CD14-positive monocyte (primary cell): Measurements from ENCODE around the gene RFX7. TPM values are rescaled to one million over a fixed set of nuclear protein-coding genes. Genes with fewer than 3 reads are reported as not detected.

Source experiments
- DNase-seq, 3 donors: peaks; one replicate each; pipeline ENCODE4 v3.0.0-alpha.2; 2011 to 2022
- H2AFZ ChIP-seq: 2 replicates; pipeline ENCODE4 v1.6.0; 2012; ENCODE audit warnings: mild to moderate bottlenecking, low read depth, low read length, inconsistent platforms; ENCODE audit not compliant: insufficient read depth, poor library complexity, severe bottlenecking
- H3K27ac ChIP-seq, 2 donors: 1 replicate in 1 of 2; 2 replicates in 1 of 2; pipeline ENCODE4 v1.5.1; 2012 to 2013; ENCODE audit warnings: low read length in 2 of 2, control low read depth in 1 of 2, inconsistent platforms in 1 of 2, low read depth in 1 of 2, mild to moderate bottlenecking in 1 of 2
- H3K27me3 ChIP-seq, 2 donors: one replicate each; pipeline versions ENCODE4 v1.6.0 to v1.6.1; 2011 to 2013; ENCODE audit warnings: low read length in 2 of 2; ENCODE audit not compliant: control insufficient read depth in 2 of 2, insufficient read depth in 2 of 2
- H3K36me3 ChIP-seq, 2 donors: replicated peaks in 1 of 2; 1 replicate in 1 of 2; 2 replicates in 1 of 2; pipeline versions ENCODE4 v1.5.1 to v1.6.1; 2012 to 2013; ENCODE audit warnings: low read length in 2 of 2, control low read depth in 1 of 2, inconsistent platforms in 1 of 2, mild to moderate bottlenecking in 1 of 2; ENCODE audit not compliant: insufficient read depth in 2 of 2, control insufficient read depth in 1 of 2
- H3K4me1 ChIP-seq, 2 donors: 1 replicate in 1 of 2; 2 replicates in 1 of 2; pipeline versions ENCODE4 v1.5.1 to v1.6.1; 2012 to 2013; ENCODE audit warnings: low read length in 2 of 2, control low read depth in 1 of 2, inconsistent platforms in 1 of 2, mild to moderate bottlenecking in 1 of 2, moderate library complexity in 1 of 2; ENCODE audit not compliant: insufficient read depth in 2 of 2, control insufficient read depth in 1 of 2
- H3K4me2 ChIP-seq: replicated peaks from 2 replicates; pipeline ENCODE3; 2012; ENCODE audit warnings: low read length, moderate library complexity, mild to moderate bottlenecking; ENCODE audit not compliant: poor library complexity, severe bottlenecking; ENCODE audit errors: extremely low read depth
- H3K4me3 ChIP-seq, 3 experiments: fragments of 200-600 bp in 1 of 3; sonication (generic) in 1 of 3; replicated peaks in 1 of 3; 1 replicate in 2 of 3; 2 replicates in 1 of 3; pipeline ENCODE4 v1.5.1; 2011 to 2013; ENCODE audit warnings: low read length in 3 of 3, mild to moderate bottlenecking in 3 of 3, control low read depth in 2 of 3, low read depth in 2 of 3, inconsistent platforms in 1 of 3, moderate library complexity in 1 of 3
- H3K79me2 ChIP-seq: 2 replicates; pipeline ENCODE4 v1.6.0; 2012; ENCODE audit warnings: mild to moderate bottlenecking, control low read depth, inconsistent platforms, low read length, moderate library complexity; ENCODE audit not compliant: insufficient read depth
- H3K9ac ChIP-seq: 2 replicates; pipeline ENCODE4 v1.6.0; 2017; ENCODE audit warnings: low read length, mild to moderate bottlenecking; ENCODE audit not compliant: insufficient read depth, poor library complexity, severe bottlenecking
- H3K9me3 ChIP-seq, 2 donors: replicated peaks in 1 of 2; 1 replicate in 1 of 2; 2 replicates in 1 of 2; pipeline versions ENCODE4 v1.5.1 to v1.6.1; 2012 to 2013; ENCODE audit warnings: low read length in 2 of 2, control low read depth in 1 of 2; ENCODE audit not compliant: control insufficient read depth in 1 of 2, insufficient read depth in 1 of 2
- H4K20me1 ChIP-seq: 2 replicates; pipeline ENCODE4 v1.6.0; 2012; ENCODE audit warnings: mild to moderate bottlenecking, low read length, control low read depth, moderate library complexity; ENCODE audit not compliant: insufficient read depth
- H3K27ac Mint-ChIP-seq, 7 donors: one replicate each; pipeline ENCODE4 v1.8.0; 2020; ENCODE audit warnings: mild to moderate bottlenecking in 7 of 7, mixed read lengths in 7 of 7, moderate library complexity in 6 of 7, inconsistent platforms in 2 of 7
- H3K27me3 Mint-ChIP-seq, 3 donors: one replicate each; pipeline ENCODE4 v1.8.0; 2021 to 2022; ENCODE audit warnings: low read depth in 3 of 3, mild to moderate bottlenecking in 3 of 3, mixed read lengths in 3 of 3, moderate library complexity in 3 of 3, inconsistent platforms in 1 of 3
- H3K36me3 Mint-ChIP-seq, 2 donors: one replicate each; pipeline ENCODE4 v1.8.0; 2020; ENCODE audit warnings: mixed read lengths in 2 of 2, inconsistent platforms in 1 of 2, mild to moderate bottlenecking in 1 of 2
- H3K4me1 Mint-ChIP-seq: one replicate; pipeline ENCODE4 v1.8.0; 2020; ENCODE audit warnings: mild to moderate bottlenecking, mixed read lengths
- H3K4me3 Mint-ChIP-seq, 2 donors: one replicate each; pipeline ENCODE4 v1.8.0; 2020; ENCODE audit warnings: mild to moderate bottlenecking in 2 of 2, mixed read lengths in 2 of 2, moderate library complexity in 1 of 2
- H3K9me3 Mint-ChIP-seq, 7 donors: one replicate each; pipeline ENCODE4 v1.8.0; 2020 to 2022; ENCODE audit warnings: mixed read lengths in 7 of 7, mild to moderate bottlenecking in 6 of 7, moderate library complexity in 6 of 7, inconsistent platforms in 2 of 7
- CTCF ChIP-seq: fragments of 200-600 bp; IDR thresholded peaks from one replicate; pipeline ENCODE4 v1.8.0; 2022; ENCODE audit warnings: antibody characterized with exemption, mild to moderate bottlenecking
- WGBS: methylation state at CpG from one replicate; pipeline ENCODE4 v1.1.5; 2013; ENCODE audit warnings: missing lambda C conversion rate; ENCODE audit not compliant: insufficient coverage; 5-methylcytosine and 5-hydroxymethylcytosine counted together
- intact Hi-C, 2 donors: fragments of 100-400 bp; cut with micrococcal nuclease; formaldehyde crosslinking; loops; one replicate each; pipeline versions ENCODE4 v1.15.0 to v1.15.1; 2023
- polyA plus RNA-seq, 3 donors: library from polyadenylated mRNA; depleted of rRNA in 1 of 3; unstranded in 2 of 3; stranded (reverse) in 1 of 3; fragments of 300-500 nt in 2 of 3; fragments of >200 nt in 1 of 3; fragmentation: Illumina TruSeq in 2 of 3; gene quantifications; 1 replicate in 2 of 3; 2 replicates in 1 of 3; pipeline ENCODE4 v1.2.3, GENCODE V29; 2012 to 2021

The RFX7 gene
- polyA plus RNA-seq, 3 donors: 1.0 to 2.9 (median 1.2) TPM

DNA sequence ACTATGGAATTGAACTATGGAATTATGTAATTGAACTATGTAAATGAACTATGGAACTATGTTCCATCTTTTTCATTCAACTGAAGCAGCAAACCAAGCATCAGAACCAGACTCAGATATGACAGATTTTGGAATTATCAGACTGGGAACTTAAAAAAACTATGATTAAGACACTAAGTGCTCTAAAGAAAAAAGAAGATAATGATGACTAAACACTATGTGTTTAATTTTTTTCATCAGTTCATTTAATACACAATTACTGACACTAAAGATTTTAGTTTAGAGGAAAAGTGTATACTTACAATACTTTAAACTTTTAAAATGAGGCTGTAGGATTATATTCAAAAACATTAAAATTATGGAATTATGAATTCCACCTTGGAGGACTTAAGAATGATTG is 15.3 kb downstream of the RFX7 start:
- Histone ChIP-seq H3K9me3 (peaks cover 34 to 59% of the 10 kb centered on the region in 2 donors), H3K27me3 (no peaks in the 10 kb centered on the region), H4K20me1 (no peaks in the 10 kb centered on the region), H3K79me2 (peaks cover 48% of the 10 kb centered on the region), H3K36me3 (peaks cover 0 to 50% of the 10 kb centered on the region in 2 donors), H3K4me2 (no peak overlapping the region), H3K4me3 (no peak overlapping the region), H3K4me1 (no peaks in the 10 kb centered on the region), H3K27ac (no peak overlapping the region), H2AFZ (no peak overlapping the region), H3K9ac (no peak overlapping the region)
- Mint-ChIP-seq H3K4me3 (no peak overlapping the region), H3K36me3 (peaks cover 28 to 56% of the 10 kb centered on the region in 2 donors), H3K27ac (no peak overlapping the region), H3K4me1 (no peaks in the 10 kb centered on the region), H3K9me3 (peaks cover 40 to 59% (median 51%) of the 10 kb centered on the region in 7 donors), H3K27me3 (no peaks in the 10 kb centered on the region)
- DNase-seq: no peak
- intact Hi-C loops: no loop called here
- no peak for TF ChIP-seq CTCF

DNA sequence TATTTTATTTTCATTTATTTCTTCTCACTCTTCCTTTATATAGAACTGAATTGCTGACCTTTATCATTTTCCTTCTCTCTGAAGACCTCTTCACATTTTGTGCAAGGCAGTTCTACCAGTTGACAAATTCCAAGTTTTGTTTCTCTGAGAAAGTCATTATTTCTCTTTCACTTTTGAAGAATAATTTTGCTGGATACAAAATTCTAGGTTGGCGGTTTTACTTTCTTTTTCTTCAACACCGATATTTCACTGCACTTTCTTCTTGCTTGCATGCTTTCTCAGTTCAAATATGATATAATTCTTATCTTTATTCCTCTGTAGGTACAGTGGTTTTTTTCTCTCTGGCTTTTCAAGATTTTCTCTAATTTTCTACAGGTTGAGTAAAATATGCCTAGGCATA is 15.9 kb downstream of the RFX7 start:
- TF ChIP-seq CTCF: no peak
- H3K4me2 ChIP-seq: no peak overlapping the region
- no peak overlapping the region for H3K27ac ChIP-seq
- H3K79me2 ChIP-seq: peaks cover 48% of the 10 kb centered on the region
- DNase-seq: no peak
- peaks cover 38 to 59% (median 50%) of the 10 kb centered on the region in 7 donors for H3K9me3 Mint-ChIP-seq
- H3K4me3 ChIP-seq: no peak overlapping the region
- no peaks in the 10 kb centered on the region for H4K20me1 ChIP-seq
- H3K27ac Mint-ChIP-seq: no peak overlapping the region
- intact Hi-C loops: no loop called here
- H2AFZ ChIP-seq: no peak overlapping the region
- H3K36me3 ChIP-seq: peaks cover 0 to 44% of the 10 kb centered on the region in 2 donors
- H3K27me3 ChIP-seq: no peaks in the 10 kb centered on the region
- WGBS: no CpG with 5 or more reads among the region's 2 CpGs
- H3K27me3 Mint-ChIP-seq: no peaks in the 10 kb centered on the region
- H3K4me1 Mint-ChIP-seq: no peaks in the 10 kb centered on the region
- peaks cover 32 to 62% of the 10 kb centered on the region in 2 donors for H3K9me3 ChIP-seq
- no peak overlapping the region for H3K9ac ChIP-seq
- no peaks in the 10 kb centered on the region for H3K4me1 ChIP-seq
- no peak overlapping the region for H3K4me3 Mint-ChIP-seq
- peaks cover 23 to 50% of the 10 kb centered on the region in 2 donors for H3K36me3 Mint-ChIP-seq
